Fibroblast of skin of right quadriceps (primary cell): ENCODE data around the gene TMEM145.
"Not testable (repeated sequence)": the region's sequence is repeated elsewhere in the genome, so short reads cannot be mapped to it uniquely, and the experiment has no call there.

Experiments used
- DNase-seq: peaks from one replicate; pipeline ENCODE4 v3.0.0-alpha.2; 2013

TMEM145 gene

GRCh38 chr19:42316223-42317211 is 3.4 kb downstream of the TMEM145 start:
- DNase-seq, result no peak

- no peak for DNase-seq
Observed at GRCh38 chr19:42317535-42317934, 4.4 kb downstream of the TMEM145 start.

GRCh38 chr19:42322305-42322704 is 9.2 kb downstream of the TMEM145 start:
- no peak for DNase-seq

- DNase-seq, result no peak
Observed at GRCh38 chr19:42323473-42323851, 10.4 kb downstream of the TMEM145 start.

GRCh38 chr19:42323852-42324654 is 10.9 kb downstream of the TMEM145 start:
- no peak for DNase-seq

- DNase-seq, result no peak
Observed at GRCh38 chr19:42324655-42325307, 11.7 kb downstream of the TMEM145 start.

GRCh38 chr19:42325308-42325895 is 12.3 kb downstream of the TMEM145 start, which contains the start of gene MEGF8:
MEGF8 (plus strand) TSS chr19:42325635; CDS start chr19:42326244, 609 bp downstream.
- peak; percentile 99 for DNase-seq

GRCh38 chr19:42325896-42326771 is 13.0 kb downstream of the TMEM145 start:
- DNase-seq, result no peak

- DNase-seq, result no peak
Observed at GRCh38 chr19:42326969-42327368, 13.9 kb downstream of the TMEM145 start.

GRCh38 chr19:42327381-42327780 is 14.3 kb downstream of the TMEM145 start:
- DNase-seq, result no peak

GRCh38 chr19:42328106-42328505 is 15.0 kb downstream of the TMEM145 start:
- no peak for DNase-seq

GRCh38 chr19:42328854-42329253 is 15.7 kb downstream of the TMEM145 start:
- DNase-seq, result no peak

- peak; percentile 58 for DNase-seq
Observed at GRCh38 chr19:42330241-42330711, 17.2 kb downstream of the TMEM145 start.

GRCh38 chr19:42331333-42331732 is 18.2 kb downstream of the TMEM145 start:
- DNase-seq, result not testable (repeated sequence)

- DNase-seq, result no peak
Observed at GRCh38 chr19:42332059-42332458, 18.9 kb downstream of the TMEM145 start.

GRCh38 chr19:42333018-42333417 is 19.9 kb downstream of the TMEM145 start:
- DNase-seq, result no peak

GRCh38 chr19:42333975-42334696 is 21.0 kb downstream of the TMEM145 start:
- no peak for DNase-seq

GRCh38 chr19:42334697-42335373 is 21.7 kb downstream of the TMEM145 start:
- DNase-seq, result no peak

- no peak for DNase-seq
Observed at GRCh38 chr19:42335374-42335936, 22.3 kb downstream of the TMEM145 start.

GRCh38 chr19:42335971-42336370 is 22.9 kb downstream of the TMEM145 start:
- DNase-seq, result no peak
